ENCODE measurements around the gene ZNF311. TPM values are rescaled to one million over a fixed set of nuclear protein-coding genes. Genes with fewer than 3 reads are reported as not detected.

Gene ZNF311
- total RNA-seq, 1 experiment from 2014 or later, result not detected

DNA sequence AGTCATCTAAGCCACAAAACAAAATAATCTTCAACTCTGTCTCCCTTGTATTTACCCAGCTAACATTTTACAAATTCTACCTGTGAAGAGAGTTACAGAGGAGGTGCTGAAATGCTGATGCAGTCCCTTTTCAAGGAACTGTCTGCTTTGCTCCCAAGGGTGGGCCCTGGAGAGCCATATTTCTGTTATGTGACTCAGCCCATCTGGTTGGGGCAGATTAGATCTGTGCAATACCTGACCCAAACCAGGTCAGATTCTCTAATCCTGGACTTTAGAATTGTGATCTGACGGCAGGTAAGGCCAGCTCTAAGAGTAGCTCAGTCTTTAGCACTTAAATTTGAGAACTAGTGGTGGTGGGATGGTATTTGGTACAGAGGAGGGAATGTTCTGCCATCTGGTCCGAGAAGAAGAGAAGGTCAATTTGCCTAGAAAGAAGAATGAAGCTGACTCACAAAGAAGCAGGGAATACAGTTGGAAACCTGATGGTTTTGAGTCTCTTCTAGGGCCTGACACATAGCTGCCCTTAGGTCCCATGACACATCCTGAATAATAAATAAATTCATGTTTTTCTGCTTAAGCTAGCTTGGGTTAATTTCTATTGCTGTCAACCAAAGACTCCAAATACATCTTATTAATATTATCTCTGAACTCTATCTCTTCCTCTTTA, 8.1 kb downstream of the ZNF311 start:
- DNase-seq, result no peak
- Histone ChIP-seq H3K27ac (no peak overlapping the region), H3K27me3 (peaks cover 3% of the 10 kb centered on the region; the same call in 1 of the 2 replicates), H3K36me3 (no peaks in the 10 kb centered on the region), H3K9me3 (replicated peaks) (no peaks in the 10 kb centered on the region), H3K4me1 (no peaks in the 10 kb centered on the region), H3K4me3 (no peak overlapping the region)

DNA sequence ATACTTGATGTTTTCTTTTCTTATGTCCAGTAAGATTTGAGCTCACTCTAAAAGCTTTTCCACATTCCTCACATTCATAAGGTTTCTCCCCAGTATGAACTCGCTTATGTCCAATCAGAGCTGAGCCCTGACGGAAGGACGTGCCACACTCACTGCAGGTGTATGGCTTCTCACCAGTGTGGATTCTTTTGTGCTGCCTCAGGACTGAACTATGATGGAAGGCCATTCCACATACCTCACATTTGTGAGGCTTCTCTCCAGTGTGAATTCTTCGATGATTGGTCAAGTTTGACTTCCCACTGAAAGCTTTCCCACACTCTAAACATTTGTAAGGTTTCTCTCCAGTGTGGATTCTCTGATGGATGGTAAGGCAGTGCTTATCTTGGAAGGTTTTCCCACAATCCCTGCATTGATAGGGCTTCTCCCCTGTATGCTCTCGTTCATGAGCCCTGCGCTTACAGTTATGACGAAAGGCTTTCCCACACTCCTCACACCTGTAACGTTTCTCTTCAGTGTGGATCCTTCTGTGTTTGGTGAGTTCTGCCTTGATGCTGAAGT, 9.9 kb downstream of the ZNF311 start:
- Histone ChIP-seq H3K27me3 (peaks cover 3% of the 10 kb centered on the region; the same call in 1 of the 2 replicates), H3K36me3 (no peaks in the 10 kb centered on the region), H3K4me1 (no peaks in the 10 kb centered on the region), H3K9me3 (replicated peaks) (no peaks in the 10 kb centered on the region), H3K4me3 (no peak overlapping the region), H3K27ac (no peak overlapping the region)
- DNase-seq, result no peak

DNA sequence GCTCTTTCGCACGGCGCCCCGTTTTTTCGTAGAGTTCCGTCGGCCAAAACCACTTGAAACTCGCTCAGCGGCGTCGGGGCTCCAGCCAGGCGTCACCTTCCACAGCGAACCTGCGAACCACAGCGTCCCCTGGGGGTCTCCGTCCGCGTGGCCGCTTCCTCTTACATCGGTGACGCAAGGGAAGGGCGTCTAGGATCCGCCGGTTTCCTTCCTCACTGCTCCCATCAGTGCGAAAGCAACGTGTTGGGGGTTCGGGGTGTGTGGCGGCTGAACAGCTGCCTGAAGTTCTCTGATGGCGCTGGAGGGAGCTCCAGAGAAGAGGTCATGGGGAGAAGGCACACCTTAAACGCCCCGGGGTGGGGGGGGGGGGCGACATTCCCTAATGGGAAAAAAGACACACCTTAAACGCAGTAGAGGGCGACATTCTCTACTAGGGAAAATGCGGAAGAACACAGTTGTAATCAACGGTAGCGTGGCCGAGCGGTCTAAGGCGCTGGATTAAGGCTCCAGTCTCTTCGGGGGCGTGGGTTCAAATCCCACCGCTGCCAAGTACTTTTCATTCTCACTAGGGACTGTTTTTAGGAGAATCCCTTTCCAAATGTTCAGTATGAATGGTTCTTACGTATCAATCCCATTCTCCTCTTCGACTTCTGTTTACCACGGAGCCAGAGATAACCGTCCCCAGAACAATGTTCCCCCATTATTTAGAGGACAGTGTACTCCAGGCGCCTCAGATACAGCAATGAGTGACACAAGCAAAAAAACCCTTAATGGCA, 16.4 kb downstream of the ZNF311 start:
- no peak for DNase-seq

DNA sequence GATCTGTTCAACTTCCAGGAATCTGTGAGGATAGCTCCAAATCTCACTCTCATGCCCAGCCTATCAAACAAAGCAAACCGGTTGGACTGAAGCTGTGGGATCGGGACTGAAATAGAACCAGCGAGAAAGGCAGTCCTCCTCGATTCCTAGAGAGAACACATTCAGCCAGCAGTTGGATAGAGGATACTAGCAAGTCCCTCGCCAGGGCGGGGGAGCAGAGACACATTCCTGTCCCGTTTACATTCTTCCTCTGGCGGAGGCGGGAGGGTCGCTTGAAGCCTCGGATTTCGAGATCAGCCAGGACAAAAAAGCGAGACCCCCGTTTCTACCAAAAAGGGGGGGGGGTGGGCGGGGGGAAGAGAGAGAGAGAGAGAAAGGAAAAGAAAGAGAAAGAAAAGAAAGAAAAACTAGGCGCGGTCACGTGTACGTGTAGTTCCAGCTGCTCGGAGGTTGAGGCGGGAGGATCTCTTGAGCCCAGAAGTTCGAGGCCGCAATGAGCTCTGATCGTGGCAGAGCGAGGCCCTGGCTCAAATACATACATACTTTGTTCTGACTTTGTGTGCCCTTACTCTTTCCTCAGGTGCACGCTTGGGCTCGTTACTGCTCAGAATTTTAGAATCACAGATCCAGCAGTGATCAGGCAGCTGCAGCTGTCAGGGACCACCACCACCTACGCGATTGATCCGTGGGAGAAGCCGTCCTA, 19.5 kb downstream of the ZNF311 start:
- peak; percentile 90 to 94 for DNase-seq
- Histone ChIP-seq H3K4me1 (no peaks in the 10 kb centered on the region), H3K36me3 (no peaks in the 10 kb centered on the region), H3K4me3 (peak overlapping the region; percentile 63), H3K27me3 (no peaks in the 10 kb centered on the region), H3K27ac (peak overlapping the region; percentile 32), H3K9me3 (replicated peaks) (no peaks in the 10 kb centered on the region)

More for the DNA sequence above, 16.4 kb downstream of the ZNF311 start:
- Histone ChIP-seq H3K27ac (no peak overlapping the region), H3K4me1 (no peaks in the 10 kb centered on the region), H3K36me3 (no peaks in the 10 kb centered on the region), H3K9me3 (replicated peaks) (no peaks in the 10 kb centered on the region), H3K4me3 (no peak overlapping the region), H3K27me3 (no peaks in the 10 kb centered on the region)

DNA sequence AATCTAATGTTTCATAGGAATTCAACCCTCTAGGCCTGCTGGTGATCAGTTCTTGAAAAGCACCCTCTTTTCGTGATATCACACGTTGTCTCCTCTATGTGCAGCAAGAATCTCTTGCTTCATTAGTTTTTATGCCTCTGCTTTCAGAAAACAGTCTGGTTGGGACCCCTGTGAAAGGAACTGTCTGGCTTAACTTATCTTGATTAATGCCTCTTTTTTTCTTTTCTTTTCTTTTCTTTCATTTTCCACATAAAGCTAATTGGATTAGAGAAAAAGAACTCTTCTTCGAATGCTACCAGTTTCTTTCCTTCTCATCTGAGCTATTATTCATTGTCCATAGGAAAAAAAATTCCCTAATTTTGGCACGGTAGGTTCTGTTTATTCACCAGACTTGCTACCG, 21.3 kb downstream of the ZNF311 start:
- peak in 1 of 2 experiments; percentile 2 for DNase-seq
- Histone ChIP-seq H3K27ac (no peak overlapping the region), H3K4me1 (no peaks in the 10 kb centered on the region), H3K27me3 (no peaks in the 10 kb centered on the region), H3K36me3 (no peaks in the 10 kb centered on the region), H3K4me3 (peak overlapping the region; percentile 63), H3K9me3 (replicated peaks) (no peaks in the 10 kb centered on the region)

DNA sequence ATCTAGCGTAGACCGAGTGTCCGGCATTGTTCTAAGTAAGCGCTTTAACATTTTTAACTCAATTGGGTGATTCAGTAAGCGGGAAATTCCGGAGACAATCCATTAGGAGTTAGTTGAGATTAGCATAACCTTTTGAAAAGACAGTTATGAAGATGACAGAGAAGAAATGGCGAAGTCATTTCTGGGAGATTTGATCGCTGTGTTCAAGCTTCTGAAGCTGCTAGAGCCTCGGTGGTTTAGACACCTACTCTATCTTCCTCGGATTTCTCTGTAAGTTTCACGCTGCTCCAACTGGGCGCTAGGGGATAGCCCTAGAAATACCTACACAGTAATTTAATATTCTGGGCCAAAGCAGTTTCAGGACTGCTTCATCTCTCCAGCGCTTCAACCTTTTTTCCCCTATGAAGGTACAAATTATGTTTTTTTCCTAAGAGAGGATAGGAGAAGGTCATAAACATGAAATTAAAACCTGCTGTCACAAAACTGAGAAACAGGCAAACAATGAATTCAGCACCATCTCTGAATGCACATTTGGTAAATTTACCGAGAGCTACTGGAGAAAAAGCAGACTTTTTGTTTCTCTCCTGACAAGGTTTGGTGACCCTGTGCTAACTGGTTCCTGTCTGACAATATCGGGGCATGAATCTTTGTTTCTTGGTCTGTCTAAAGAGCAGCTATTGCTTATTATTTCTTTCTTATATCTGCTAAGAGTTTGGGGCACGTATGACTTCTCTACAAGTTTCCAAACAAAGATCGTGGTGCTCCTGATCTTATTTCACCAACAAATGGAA, 22.4 kb downstream of the ZNF311 start:
- peak; percentile 53 to 77 for DNase-seq
- peak overlapping the region; percentile 71 for H3K4me3 ChIP-seq
- no peaks in the 10 kb centered on the region for H3K36me3 ChIP-seq
- H3K9me3 ChIP-seq (replicated peaks), result no peaks in the 10 kb centered on the region
- no peaks in the 10 kb centered on the region for H3K27me3 ChIP-seq
- H3K4me1 ChIP-seq, result no peaks in the 10 kb centered on the region
- H3K27ac ChIP-seq, result peak overlapping the region; percentile 30

DNA sequence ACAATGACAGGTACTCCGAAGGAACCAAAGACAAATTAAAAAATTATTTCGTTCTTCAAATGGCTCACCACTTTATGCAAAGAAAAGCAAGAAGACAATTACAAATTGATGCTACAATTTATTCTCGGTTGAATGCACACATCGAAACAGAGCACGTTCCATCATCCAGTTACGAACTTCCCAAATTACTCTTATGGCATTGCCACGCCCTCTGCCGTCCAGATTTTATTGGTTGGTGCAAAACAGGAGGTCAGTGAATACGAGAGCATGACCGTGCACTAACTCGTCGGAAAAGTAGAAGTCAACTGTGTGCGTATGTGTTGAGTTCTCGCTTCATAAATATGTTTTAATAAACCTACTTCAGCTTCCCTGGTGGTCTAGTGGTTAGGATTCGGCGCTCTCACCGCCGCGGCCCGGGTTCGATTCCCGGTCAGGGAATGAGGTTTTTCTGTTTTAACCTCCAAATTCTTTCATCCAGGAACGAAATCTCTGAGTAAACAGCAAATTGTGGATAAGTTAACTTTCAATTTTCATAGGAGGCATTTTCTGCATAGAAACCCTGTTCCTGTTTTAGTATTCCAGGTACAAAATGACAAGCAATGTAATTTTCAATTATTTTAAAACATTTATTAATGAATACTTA, 23.2 kb downstream of the ZNF311 start:
- Histone ChIP-seq H3K36me3 (no peaks in the 10 kb centered on the region), H3K27ac (peak overlapping the region; percentile 30), H3K9me3 (replicated peaks) (no peaks in the 10 kb centered on the region), H3K4me1 (no peaks in the 10 kb centered on the region), H3K27me3 (no peaks in the 10 kb centered on the region), H3K4me3 (peak overlapping the region; percentile 71)
- DNase-seq, result peak; percentile 80 to 91

DNA sequence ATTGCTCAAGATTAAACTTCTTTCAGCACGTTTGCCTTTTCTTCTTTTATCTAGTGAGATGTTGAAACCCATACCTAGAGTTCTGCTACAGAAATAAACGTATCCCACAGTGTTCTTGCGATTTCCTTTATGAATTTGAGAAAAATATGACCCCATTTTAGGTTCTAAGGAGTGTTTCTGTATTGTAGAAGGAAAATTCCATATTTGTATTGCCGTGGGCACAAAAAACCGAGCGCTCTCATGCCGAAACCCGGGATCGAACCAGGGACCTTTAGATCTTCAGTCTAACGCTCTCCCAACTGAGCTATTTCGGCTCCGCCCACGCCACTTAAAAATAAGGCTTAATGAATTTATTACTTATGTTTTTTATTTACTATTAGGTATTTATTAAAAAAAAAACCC, 23.7 kb downstream of the ZNF311 start:
- DNase-seq, result peak; percentile 61 to 85
- Histone ChIP-seq H3K27ac (peak overlapping the region; percentile 8; the same call in 1 of the 2 replicates), H3K9me3 (replicated peaks) (no peaks in the 10 kb centered on the region)

DNA sequence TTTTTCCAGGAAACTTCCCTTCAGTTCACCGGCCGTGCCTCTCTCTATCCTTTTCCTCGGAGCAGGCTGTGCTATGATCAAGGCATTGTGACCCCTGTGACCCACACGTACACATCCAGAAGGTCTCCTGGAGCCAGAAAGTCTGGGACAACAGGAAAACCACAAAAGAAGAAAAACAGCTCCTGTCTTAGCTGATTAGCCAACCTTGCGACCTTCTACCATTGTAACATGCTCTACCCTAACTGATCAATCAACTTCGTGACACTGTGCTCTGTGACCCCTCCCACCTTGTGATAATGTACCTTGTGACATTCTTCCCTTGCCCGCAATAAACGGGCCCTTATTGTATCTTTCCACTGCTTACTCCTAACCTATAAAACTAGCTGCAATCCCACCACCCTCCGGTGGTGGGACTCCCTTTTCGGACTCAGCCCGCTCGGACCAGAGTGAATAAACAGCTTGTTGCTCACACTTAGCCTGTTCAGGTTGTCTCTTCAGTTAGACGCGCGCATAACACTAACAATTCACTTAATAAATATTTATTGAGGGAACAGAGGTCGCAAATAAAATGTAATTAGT, 24.2 kb downstream of the ZNF311 start:
- no peaks in the 10 kb centered on the region for H3K9me3 ChIP-seq (replicated peaks)
- DNase-seq, result peak; percentile 77 to 84
- H3K4me3 ChIP-seq, result peak overlapping the region; percentile 71
- no peaks in the 10 kb centered on the region for H3K27me3 ChIP-seq
- H3K36me3 ChIP-seq, result no peaks in the 10 kb centered on the region
- peak overlapping the region; percentile 8; the same call in 1 of the 2 replicates for H3K27ac ChIP-seq
- H3K4me1 ChIP-seq, result no peaks in the 10 kb centered on the region

More for the DNA sequence above, 23.7 kb downstream of the ZNF311 start:
- H3K4me1 ChIP-seq, result no peaks in the 10 kb centered on the region
- H3K27me3 ChIP-seq, result no peaks in the 10 kb centered on the region
- no peaks in the 10 kb centered on the region for H3K36me3 ChIP-seq
- H3K4me3 ChIP-seq, result peak overlapping the region; percentile 71

DNA sequence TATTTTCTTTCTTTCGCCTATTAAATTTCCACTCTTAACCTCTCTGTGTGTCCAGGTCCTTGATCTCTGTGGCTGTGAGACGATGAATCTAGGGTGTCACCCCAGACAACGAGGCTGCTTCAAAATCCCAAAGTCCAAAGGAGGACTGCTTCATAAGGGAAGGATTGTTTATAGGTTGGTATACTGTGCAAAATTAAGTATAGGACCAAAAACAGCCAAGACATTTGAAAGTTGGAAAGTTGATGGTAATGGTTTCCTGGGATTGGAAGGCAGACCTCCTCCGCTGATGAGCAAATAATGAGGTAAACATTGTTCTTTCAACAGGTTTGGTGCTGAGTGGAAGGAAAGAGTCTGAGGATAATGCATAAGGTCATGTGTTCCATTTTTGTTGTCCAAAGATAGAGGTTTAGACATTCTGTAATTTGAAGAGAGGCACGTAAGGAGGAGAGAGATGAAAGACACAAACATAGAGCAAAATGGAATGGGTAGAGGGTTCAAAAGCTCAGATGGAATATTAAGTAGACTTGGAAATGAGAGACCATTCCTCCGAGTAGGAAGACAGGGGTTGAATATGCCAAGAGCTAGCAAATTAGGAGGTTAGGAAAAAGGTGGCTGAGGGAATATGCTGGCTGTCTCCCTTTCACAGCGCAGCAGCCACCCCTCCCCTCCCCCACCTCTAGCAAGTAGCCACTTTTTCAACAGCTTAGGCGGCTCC, 24.8 kb downstream of the ZNF311 start:
- Histone ChIP-seq H3K4me1 (no peaks in the 10 kb centered on the region), H3K27ac (no peak overlapping the region; the same call in 1 of the 2 replicates), H3K4me3 (peak overlapping the region; percentile 71), H3K36me3 (no peaks in the 10 kb centered on the region), H3K9me3 (replicated peaks) (no peaks in the 10 kb centered on the region), H3K27me3 (no peaks in the 10 kb centered on the region)
- peak in 1 of 2 experiments; percentile 46 for DNase-seq

DNA sequence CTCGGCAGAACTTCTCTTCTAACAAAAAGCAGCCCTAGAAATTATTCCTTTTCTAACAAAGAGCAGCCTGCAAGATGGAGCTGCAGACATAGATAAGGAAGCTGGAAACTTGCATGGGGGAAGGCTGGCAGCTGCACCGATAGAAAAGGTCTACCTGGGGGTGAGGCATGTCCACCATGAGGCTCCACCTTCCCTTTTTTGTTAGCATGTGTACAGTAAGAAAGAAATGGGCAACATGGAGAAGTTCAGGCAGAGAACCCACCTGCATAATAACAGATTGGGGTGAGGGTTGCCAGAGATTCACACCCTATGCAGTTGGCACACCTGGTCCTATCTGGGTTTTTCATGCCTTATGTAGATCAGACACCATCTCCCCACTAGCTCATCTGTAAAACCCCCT, 25.4 kb downstream of the ZNF311 start:
- no peaks in the 10 kb centered on the region for H3K36me3 ChIP-seq
- DNase-seq, result no peak
- no peaks in the 10 kb centered on the region for H3K4me1 ChIP-seq
- H3K27me3 ChIP-seq, result no peaks in the 10 kb centered on the region
- no peak overlapping the region for H3K27ac ChIP-seq
- H3K9me3 ChIP-seq (replicated peaks), result no peaks in the 10 kb centered on the region
- no peak overlapping the region for H3K4me3 ChIP-seq

DNA sequence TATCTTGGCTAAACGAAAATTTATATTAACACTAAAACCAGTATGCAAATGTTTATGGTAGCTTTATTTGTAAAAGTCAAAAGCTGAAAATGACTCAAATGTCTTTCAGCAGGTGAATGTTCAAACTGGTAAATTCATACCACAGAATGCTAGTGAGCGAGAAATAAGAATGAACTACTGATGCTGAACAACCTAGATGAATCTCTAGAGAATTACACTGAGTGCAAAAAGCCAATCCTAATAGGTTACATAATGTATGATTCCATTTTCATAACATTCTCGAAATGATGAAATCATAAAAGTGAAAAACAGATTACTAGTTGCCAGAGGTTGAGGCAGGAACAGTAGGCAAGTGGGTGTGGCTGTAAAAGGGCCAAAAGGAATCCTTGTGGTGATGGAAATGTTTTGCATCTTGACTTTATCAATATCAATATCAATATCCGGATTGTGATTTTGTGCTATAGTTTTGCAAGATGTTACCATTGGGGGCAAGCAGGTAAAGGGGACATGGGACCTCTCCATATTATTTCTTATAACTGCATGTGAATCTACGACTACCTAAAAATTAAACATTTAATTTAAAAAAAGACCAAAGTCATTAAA, 26.1 kb downstream of the ZNF311 start:
- Histone ChIP-seq H3K4me1 (no peaks in the 10 kb centered on the region), H3K9me3 (replicated peaks) (no peaks in the 10 kb centered on the region), H3K27me3 (no peaks in the 10 kb centered on the region), H3K27ac (no peak overlapping the region), H3K36me3 (no peaks in the 10 kb centered on the region), H3K4me3 (no peak overlapping the region)
- DNase-seq, result no peak

DNA sequence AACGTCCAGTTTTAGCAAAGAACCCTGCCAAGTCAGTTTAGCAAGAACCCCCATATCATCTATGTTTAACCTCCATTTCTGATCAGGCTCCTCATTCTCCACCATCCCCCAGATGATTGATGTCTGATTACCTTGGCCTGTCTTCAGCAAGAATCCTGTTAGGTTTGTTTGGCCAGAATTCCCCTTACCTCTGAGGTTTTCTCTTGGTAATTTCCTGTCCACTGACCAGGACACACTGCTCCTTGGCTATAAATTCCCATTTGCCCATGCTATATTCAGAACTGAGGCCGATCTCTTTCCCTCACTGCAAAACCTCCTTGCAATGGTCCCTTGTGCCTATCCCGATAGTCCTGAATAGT, 27.0 kb downstream of the ZNF311 start:
- no peak for DNase-seq
- Histone ChIP-seq H3K4me1 (no peaks in the 10 kb centered on the region), H3K27me3 (no peaks in the 10 kb centered on the region), H3K9me3 (replicated peaks) (no peaks in the 10 kb centered on the region), H3K27ac (no peak overlapping the region), H3K36me3 (no peaks in the 10 kb centered on the region), H3K4me3 (no peak overlapping the region)

Measured in SJCRH30 (cell line).